Left forelimb (tissue), 1 donor: Measurements from ENCODE around the gene IRGM.
"Not testable (repeated sequence)": the region's sequence is repeated elsewhere in the genome, so short reads cannot be mapped to it uniquely, and the experiment has no call there.

Source experiments
- DNase-seq: peaks from one replicate; pipeline ENCODE4 v3.0.0-alpha.2; 2018; ENCODE audit warnings: low spot score

Gene IRGM, protein sequence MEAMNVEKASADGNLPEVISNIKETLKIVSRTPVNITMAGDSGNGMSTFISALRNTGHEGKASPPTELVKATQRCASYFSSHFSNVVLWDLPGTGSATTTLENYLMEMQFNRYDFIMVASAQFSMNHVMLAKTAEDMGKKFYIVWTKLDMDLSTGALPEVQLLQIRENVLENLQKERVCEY

DNA sequence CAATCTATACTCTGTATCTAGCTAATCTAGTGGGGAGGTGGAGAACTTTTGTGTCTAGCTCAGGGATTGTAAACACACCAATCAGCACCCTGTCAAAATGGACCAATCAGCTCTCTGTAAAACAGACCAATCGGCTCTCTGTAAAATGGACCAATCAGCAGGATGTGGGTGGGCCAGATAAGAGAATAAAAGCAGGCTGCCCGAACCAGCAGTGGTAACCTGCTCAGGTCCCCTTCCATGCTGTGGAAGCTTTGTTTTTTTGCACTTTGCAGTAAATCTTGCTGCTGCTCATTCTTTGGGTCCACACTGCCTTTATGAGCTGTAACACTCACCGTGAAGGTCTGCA, at the start of gene IRGM:
Gene IRGM, plus strand, starts transcription at position 214 of the 346 bp plus-strand sequence. CDS start 1,603 bp downstream, outside the sequence.
- DNase-seq = not testable (repeated sequence)

DNA sequence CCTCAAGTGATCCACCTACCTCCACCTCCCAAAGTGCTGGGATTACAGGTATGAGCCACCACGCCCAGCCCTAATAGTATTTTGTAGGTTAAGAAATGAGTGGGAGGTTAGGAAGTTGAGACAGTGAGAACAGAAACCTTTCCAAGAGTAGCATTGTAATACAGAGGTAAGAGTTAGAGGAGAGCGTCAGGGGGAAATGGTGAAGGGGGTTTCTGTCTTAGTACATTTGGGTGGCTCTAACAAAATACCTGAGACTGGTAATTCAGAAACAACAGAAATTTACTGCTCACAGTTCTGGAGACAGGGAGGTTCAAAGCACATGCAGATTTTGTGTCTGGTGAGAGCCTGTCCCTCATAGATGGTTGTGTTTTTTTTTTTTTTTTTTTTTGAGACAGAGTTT, 48.9 kb upstream of the IRGM start:
- DNase-seq = no peak

DNA sequence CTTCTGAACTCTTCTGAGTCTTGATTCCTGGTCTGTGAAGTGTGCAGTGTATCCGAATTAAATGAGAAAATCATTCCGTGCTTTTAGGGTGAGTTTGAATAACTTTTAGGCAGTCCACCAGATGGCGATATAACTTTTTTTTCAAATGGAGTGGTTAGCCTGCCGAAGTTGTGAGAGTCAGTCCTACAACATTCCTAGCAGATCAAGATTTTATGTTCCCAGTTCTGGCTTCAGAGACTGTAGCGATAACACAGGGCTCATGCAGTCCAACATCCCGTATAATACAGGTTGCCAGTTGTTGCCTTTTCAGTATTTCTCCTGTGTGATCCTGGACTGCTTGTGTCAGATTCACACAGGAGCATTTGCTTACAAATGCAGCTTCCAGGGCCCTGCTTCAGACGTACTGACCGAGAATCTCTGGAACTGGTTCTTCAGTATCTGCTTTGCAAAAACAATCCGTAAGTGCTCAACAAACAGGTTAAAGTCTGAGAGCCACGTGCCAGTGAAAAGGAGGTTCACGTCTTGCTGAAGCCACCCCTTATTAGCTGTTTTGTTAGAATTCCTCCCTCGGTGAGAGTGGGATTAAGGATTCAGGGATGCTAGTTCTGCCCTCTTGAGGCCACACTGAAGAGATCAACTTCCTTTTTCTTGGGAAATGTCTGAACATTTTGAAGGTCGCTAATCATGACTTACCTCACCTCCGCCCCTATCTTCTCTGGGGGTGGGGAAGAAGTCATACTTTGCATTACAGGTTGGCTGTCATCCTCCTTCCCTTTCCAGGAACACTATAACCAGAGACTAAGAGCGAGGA, 45.0 kb upstream of the IRGM start:
- no peak for DNase-seq

DNA sequence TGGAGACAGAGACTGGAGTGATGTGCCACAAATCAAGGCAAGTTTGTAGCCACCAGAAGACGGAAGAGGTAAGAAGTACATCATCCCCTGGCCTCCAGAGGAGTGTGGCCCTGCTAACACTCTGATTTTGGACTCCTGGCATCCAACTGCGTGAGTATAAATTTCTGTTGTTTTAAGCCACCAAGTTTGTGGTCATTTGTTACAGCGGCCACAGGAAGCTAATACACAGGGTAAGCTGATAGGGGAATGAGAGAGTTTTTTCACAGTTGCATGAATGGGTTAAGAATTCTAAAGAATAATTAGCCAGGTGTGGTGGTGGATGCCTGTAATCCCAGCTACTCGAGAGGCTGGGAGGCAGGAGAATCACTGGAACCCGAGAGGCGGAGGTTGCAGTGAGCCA, 41.9 kb upstream of the IRGM start:
- no peak for DNase-seq

DNA sequence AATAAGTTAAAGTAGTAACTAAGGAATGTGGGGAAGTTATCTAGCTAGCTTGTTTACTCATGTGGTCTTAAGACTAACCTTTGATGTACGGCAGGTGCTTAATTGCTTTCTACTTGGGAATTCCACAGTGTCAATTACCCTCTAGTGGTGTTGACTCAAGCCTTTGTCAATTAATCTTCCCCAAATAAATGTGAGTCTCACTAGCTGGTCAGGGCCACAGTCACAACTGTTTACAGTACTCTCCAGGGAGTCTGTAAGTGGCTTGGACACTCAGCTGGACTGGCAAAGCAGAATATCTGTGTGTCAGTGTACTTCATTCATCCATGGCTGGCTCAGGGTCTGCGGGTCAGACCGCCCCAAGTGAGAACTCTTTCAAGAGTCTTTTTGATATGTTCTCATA, 37.0 kb upstream of the IRGM start:
- DNase-seq = no peak

DNA sequence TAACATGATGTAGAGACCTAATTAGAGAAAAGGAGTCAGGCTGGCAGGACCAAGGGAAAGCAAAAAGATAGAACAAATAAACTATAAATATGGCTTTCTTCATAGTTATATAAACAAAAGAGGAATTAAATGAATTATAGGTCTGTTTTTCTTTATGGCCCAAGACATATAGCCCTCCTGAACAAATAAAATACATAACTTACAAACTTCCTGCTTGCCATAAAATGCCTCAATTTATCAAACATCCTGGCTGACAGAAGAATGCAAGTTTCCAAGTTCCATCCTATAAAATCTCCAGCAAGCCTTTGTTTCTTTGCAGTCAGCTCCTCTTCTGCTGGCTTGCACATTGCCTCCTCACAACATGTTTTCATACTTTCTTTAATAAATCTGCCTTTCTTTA, 31.3 kb upstream of the IRGM start:
- no peak for DNase-seq

DNA sequence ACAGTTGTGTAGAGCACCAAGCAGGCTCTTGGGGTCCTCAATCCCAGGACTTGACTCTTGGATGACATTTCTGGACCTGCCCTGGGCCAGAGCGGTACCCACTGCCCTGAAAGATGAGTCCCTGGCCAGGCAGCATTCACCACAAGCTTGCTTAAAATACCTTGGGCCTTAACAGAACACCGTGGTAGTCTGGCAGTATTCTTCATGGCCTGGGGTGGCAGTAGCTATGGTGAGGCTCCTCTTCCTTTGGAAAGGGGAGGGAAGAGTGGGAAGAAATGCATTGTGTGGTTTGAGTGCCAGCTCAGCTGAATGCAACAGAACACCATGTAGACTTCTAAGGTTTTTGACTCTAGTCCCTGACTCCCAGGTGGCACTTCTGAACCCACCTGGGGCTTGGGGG, 29.4 kb upstream of the IRGM start:
- no peak for DNase-seq

DNA sequence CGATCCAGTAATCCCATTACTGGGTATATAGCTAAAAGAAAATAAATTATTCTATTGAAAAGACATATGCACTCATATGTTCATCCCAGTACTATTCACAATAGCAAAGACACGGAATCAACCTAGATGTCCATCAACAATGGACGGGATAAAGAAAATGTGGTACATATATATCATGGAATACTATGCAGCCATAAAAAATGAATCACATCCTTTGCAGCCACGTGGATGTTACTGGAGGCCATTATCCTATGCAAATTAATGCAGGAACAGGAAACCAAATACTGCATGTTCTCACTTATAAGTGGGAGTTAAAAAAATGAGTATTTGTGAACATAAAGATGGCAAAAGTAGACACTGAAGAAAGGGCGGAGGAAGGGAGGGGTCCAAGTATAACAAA, 16.6 kb upstream of the IRGM start:
- DNase-seq = no peak

DNA sequence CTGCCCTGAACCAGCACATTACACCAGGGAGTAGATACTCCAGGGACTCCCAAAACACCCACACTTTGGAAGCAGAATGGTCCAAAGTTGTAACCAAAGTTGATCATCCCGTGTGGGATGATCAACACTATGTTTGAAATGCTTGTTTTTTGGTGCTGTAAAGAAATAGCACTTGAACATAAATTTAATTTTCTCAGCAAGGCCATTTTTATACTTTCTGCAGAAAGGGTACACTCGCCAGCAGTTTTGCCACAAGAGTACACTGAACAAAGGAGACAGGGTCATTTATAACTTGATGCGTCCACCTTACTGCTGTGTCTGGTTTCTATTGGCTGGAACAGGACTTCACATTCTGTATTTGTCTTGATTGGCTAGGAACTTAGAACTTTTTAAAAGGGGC, 14.5 kb upstream of the IRGM start:
- not testable (repeated sequence) for DNase-seq

DNA sequence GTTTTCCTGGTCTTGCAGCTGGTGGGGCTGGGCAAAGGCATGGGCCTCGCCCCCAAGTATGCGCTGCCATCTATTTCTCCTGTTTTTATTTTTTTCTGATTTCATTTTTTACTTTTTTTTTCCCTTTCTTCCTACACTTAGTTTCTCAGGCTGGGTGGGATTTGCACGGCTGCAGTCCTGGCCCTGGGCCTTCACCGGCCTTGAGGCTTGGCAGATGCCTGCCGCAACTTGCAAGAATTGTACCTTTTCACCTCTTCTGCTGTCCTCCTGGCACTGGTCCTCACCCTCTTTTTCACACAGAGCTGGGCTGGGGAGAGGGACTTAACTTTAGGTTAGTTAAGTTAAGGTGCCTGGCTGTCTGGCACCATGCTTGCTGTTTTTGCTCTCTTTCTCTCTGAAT, 10.3 kb upstream of the IRGM start:
- no peak for DNase-seq

DNA sequence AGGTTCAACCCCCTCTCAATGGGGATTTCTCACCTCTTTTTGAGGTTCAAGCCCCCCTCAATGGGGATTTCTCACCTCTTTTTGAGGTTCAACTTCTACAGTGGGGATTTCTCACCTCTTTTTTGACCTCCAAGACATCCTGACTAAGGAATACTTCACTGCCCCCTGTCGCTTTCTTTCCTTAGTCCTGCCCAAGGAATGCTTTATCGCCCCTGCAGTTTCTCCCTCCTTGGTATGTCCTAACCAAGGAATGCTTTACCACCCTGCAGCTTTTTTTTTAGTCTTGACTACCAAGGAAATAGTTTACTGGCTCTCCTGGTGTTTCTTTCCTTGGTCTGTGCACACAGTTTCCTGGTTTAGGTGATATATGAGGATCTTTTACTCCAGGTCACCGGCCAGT, 9.6 kb upstream of the IRGM start:
- no peak for DNase-seq

DNA sequence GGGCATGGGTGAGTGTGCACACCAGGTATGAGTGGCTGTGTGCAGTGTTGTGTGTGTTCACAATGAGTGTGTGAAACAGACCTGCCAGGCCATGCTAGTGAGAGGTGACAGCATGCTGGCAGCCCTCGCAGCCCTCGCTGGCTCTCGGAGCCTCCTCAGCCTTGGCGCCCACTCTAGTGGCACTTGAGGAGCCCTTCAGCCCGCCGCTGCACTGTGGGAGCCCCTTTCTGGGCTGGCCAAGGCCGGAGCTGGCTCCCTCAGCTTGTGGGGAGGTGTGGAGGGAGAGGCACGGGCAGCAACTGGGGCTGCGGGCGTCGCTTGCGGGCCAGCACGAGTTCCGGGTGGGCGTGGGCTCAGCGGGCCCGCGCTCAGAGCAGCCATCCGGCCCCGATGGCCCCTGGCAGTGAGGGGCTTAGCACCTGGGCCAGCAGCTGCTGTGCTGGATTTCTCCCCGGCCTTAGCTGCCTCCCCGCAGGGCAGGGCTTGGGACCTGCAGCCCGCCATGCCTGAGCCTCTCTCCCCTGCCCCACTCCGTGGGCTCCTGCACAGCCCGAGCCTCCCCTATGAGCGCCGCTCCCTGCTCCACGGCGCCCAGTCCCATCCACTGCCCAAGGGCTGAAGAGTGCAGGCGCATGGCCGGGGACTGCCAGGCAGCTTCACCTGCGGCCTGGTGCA, 999 bp upstream of the IRGM start:
- not testable (repeated sequence) for DNase-seq

DNA sequence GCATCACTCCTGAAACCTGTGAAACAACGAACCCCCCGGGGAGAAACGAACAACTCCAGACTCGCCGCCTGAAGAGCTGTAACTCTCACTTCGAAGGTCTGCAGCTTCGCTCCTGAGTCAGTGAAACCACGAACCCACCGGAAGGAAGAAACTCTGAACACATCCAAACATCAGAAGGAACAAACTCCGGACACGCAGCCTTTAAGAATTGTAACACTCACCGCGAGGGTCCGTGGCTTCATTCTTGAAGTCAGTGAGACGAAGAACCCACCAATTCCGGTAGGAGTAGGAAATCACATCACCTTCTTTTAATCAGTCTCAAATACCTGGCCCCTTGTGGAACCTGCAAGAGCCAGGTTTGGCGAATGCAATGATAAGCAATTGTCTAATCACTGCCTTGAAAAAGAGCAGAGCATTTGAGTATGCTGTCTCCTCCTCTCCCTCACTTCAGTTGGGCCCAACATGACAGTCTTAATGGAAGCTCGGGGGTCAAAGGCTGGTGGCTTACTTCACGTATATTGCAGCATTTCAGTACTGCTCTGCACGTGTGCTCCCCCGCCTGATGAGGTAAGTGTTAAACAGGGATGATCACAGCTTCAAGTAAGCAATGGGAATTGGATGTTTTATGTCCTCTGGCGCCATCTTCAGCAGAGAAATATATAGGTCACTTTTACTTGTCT, 473 bp downstream of the IRGM start:
- no peak for DNase-seq

DNA sequence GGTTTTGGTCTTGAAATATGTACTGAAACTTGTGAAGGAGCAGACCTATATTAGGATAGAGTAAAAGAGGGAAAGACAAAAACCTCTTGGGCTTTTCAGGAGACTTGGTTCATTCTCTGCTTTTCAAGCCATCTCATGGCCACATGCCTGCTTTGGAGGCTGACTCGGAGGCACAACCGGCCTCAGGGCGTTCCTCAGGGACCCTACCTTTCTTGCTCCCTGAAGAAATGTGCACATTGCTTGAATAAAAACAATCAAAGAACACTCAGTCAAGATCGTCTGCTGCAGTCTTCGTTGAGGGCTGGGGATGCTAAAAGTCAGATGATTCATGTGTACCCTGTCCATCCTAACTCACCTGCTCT, 994 bp downstream of the IRGM start:
- no peak for DNase-seq

DNA sequence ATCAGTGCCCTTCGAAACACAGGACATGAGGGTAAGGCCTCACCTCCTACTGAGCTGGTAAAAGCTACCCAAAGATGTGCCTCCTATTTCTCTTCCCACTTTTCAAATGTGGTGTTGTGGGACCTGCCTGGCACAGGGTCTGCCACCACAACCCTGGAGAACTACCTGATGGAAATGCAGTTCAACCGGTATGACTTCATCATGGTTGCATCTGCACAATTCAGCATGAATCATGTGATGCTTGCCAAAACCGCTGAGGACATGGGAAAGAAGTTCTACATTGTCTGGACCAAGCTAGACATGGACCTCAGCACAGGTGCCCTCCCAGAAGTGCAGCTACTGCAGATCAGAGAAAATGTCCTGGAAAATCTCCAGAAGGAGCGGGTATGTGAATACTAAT, 1.9 kb downstream of the IRGM start:
- DNase-seq = no peak

DNA sequence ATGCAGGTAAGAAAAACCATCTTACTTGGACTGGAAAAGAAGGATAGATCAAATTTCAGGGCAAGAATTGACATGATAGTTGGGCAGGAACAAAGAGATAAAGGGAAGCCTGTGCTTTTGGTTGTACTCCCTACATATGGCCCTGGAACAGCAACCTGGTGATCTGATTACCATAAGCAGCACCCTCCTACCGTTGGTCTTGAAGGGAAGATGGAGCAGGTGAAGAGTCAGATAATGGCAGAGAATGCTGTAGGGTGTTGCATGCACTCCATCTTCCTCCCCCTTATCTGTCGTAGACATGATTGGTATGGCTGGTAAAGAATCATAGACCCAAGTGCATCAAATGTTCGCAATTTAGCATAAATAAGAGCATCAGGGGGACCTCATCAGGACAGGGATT, 4.7 kb downstream of the IRGM start:
- DNase-seq = no peak

DNA sequence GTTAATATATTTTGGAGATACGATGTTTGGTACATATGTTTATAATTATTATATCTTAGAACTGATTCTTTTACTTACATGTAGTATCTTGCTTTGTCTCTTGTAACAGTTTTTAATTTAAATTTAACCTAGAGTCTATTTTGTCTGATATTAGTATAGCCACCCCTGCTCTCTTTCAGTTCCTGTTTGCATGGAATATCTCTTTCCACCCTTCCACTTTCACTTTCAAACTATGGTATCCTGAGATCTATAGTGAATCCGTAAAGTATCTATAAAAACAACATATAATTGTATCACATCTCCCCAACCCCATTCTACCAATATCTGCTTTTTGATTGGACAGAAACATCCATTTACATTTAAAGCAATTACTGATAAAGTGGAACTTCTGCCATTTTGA, 7.2 kb downstream of the IRGM start:
- no peak for DNase-seq

DNA sequence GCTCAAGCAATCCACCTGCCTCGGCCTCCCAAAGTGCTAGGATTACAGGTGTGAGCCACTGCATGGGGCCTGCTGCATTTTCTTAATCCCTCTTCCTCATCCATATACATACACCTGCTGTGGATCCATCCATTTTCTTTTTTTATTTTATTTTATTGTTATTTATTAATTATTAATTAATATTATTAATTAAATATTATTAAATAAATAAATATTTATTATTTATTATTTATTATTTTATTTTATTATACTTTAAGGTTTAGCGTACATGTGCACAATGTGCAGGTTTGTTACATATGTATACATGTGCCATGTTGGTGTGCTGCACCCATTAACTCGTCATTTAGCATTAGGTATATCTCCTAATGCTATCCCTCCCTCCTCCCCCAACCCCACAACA, 10.4 kb downstream of the IRGM start:
- DNase-seq = not testable (repeated sequence)

DNA sequence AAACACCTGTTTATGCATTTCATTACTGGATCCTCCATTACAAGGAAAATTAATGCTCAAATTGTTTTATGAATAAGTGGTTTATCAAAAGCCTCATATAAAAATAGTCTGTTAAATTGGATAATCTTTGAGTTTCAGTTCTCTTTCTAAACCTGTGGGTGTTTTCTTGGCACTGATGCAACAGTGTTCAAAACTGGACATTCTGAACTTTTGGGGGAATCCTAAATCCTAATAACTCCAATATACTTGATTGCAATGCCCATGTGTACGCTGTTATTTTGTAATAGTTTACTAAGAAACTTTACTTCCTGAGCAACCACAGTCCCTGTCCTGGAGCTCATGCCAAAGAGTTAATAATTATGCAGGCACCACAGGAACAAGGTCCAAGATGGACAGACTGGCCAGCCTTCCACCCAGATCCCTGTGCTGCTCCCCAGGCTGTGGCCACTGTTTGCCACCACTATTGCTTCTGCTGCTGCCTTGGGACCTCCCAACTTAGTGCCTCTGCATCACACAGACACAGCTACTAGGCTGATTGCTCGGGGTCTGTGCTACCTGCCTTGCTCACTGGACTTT, 14.0 kb downstream of the IRGM start:
- no peak for DNase-seq

DNA sequence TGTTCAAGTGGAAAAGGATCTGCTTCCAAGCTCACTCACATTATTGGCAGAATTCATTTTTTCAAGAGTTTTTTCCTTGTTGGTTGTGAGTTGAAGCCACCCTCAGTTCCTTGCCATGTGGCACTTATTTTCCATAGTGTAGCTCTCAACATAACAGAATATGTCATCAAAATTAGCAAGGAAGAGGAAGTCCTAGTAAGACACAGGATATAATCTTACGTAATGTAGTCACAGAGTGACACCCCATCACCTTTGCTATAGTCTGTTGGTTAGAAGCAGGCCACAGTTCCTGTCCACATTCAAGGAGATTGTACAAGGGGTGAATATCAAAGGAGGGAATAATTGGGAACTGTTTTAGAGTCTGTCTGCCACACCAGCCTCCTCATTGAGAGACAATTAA, 15.7 kb downstream of the IRGM start:
- no peak for DNase-seq

DNA sequence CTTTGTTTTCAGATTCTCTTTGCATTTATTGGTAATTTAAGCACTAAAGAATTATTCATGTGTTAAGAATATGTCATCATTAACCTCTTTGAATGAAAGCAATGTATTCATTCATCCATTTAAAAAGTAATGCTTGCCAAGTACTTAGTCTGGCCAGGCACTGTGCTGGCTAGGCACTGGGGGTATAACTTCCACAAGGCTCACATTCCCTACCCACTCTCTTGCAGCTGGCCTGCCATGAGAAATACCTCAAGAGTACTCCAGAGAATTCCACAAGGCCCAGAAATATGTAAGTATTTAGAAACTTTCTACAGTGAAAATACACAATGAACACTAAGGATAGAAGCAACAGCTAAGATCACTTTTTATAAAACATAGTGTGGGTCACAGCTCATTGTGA, 33.0 kb downstream of the IRGM start:
- no peak for DNase-seq
